IMR-90 (cell line): ENCODE data around the gene AOPEP.

ENCODE experiments used
- BHLHE40 ChIP-seq: fragments of 150-350 bp; IDR thresholded peaks from 2 replicates; pipeline ENCODE4 v1.6.1; 2016; ENCODE audit warnings: mild to moderate bottlenecking, low read depth, low read length
- CHD1 ChIP-seq: IDR thresholded peaks from 2 replicates; pipeline ENCODE4 v1.6.1; 2012; ENCODE audit warnings: low read depth, low read length, improper control_type of control experiment
- CTCF ChIP-seq: conservative IDR thresholded peaks from 2 replicates; pipeline ENCODE4 v1.5.1; 2012; ENCODE audit warnings: mild to moderate bottlenecking, low read depth, low read length, improper control_type of control experiment
- FOS ChIP-seq: fragments of 150-350 bp; IDR thresholded peaks from 2 replicates; pipeline ENCODE4 v1.6.1; 2016; ENCODE audit warnings: low read depth, low read length
- MAZ ChIP-seq: IDR thresholded peaks from 2 replicates; pipeline ENCODE4 v1.6.1; 2012; ENCODE audit warnings: low read depth, mild to moderate bottlenecking, low read length, improper control_type of control experiment, moderate library complexity, borderline replicate concordance
- MXI1 ChIP-seq: IDR thresholded peaks from 2 replicates; pipeline ENCODE4 v1.6.1; 2012; ENCODE audit warnings: low read depth, mild to moderate bottlenecking, low read length, moderate library complexity, borderline replicate concordance
- POLR2A ChIP-seq: IDR thresholded peaks from 2 replicates; pipeline ENCODE4 v1.6.1; 2012; ENCODE audit warnings: mild to moderate bottlenecking, low read depth, low read length
- RAD21 ChIP-seq: IDR thresholded peaks from 2 replicates; pipeline ENCODE4 v1.6.1; 2012; ENCODE audit warnings: low read length, improper control_type of control experiment
- RCOR1 ChIP-seq: IDR thresholded peaks from 2 replicates; pipeline ENCODE4 v1.6.1; 2012; ENCODE audit warnings: mild to moderate bottlenecking, low read length, improper control_type of control experiment; ENCODE audit not compliant: insufficient replicate concordance
- SMC3 ChIP-seq: fragments of 150-350 bp; IDR thresholded peaks from 2 replicates; pipeline ENCODE4 v1.6.1; 2016; ENCODE audit warnings: low read depth, mild to moderate bottlenecking, antibody characterized with exemption, low read length, moderate library complexity
- USF2 ChIP-seq: fragments of 150-350 bp; IDR thresholded peaks from 2 replicates; pipeline ENCODE4 v1.6.1; 2017; ENCODE audit warnings: mild to moderate bottlenecking, antibody characterized with exemption, low read length, low read depth
- TF ChIP-seq, protein P1 (sequence below): fragments of 150-350 bp; IDR thresholded peaks from 2 replicates; pipeline ENCODE4 v1.6.1; 2016; ENCODE audit warnings: low read depth, mild to moderate bottlenecking, low read length, moderate library complexity, borderline replicate concordance

GRCh38 chr9:94975480-94975879, 249.0 kb downstream of the AOPEP start:
- TF ChIP-seq CTCF (no peak), FOS (no peak), POLR2A (no peak), CHD1 (no peak), BHLHE40 (no peak), MXI1 (no peak), SMC3 (no peak), USF2 (no peak), RAD21 (no peak), MAZ (no peak), RCOR1 (no peak)
- TF ChIP-seq, protein P1, sequence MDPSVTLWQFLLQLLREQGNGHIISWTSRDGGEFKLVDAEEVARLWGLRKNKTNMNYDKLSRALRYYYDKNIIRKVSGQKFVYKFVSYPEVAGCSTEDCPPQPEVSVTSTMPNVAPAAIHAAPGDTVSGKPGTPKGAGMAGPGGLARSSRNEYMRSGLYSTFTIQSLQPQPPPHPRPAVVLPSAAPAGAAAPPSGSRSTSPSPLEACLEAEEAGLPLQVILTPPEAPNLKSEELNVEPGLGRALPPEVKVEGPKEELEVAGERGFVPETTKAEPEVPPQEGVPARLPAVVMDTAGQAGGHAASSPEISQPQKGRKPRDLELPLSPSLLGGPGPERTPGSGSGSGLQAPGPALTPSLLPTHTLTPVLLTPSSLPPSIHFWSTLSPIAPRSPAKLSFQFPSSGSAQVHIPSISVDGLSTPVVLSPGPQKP: no peak
